ENCODE results near the gene CLMN. TPM values are rescaled to one million over a fixed set of nuclear protein-coding genes. Genes with fewer than 3 reads are reported as not detected.

Gene CLMN
- total and polyA plus RNA-seq, 2 of the 8 experiments (the other 6 are each of a cell fraction or from before 2014, with no cell fraction given): 1.6 to 8.2 TPM

- no peak for TF ChIP-seq CHD7 (IDR thresholded peaks at IDR 0.05; ENCODE audit: insufficient replicate concordance, low read length)
- no peak for TF ChIP-seq EGR1 (IDR thresholded peaks at IDR 0.05; ENCODE audit: borderline replicate concordance, low read depth, low read length)
- no peak for TF ChIP-seq ATF3 (IDR thresholded peaks at IDR 0.05; ENCODE audit: insufficient read depth, low read depth, low read length)
- TF ChIP-seq SP2 (IDR thresholded peaks at IDR 0.05; ENCODE audit: low read length): no peak
- no peak for TF ChIP-seq CBX8 (IDR thresholded peaks at IDR 0.05; ENCODE audit: borderline replicate concordance, low read depth, low read length)
- TF ChIP-seq RFX5 (IDR thresholded peaks at IDR 0.05; ENCODE audit: borderline replicate concordance, low read depth, low read length): no peak
- TF ChIP-seq YY1 (IDR thresholded peaks at IDR 0.05; ENCODE audit: low read depth, low read length): no peak
- TF ChIP-seq TCF12 (IDR thresholded peaks at IDR 0.05; ENCODE audit: low read depth, low read length): no peak
- no peak for TF ChIP-seq MAX (IDR thresholded peaks at IDR 0.05)
- TF ChIP-seq BACH1 (IDR thresholded peaks at IDR 0.05; ENCODE audit: low read length): no peak
- TF ChIP-seq KDM5A (IDR thresholded peaks at IDR 0.05; ENCODE audit: low read length): no peak
- TF ChIP-seq TAF1 (IDR thresholded peaks at IDR 0.05; ENCODE audit: low read depth, low read length): no peak
- no peak for TF ChIP-seq CREB1 (IDR thresholded peaks at IDR 0.05)
These were observed 6.5 kb downstream of the CLMN start (continued) for GRCh38 chr14:95313190-95313589.

All from H1 (cell line).